ENCODE results near the gene SLC9B2. TPM values are rescaled to one million over a fixed set of nuclear protein-coding genes. Genes with fewer than 3 reads are reported as not detected.

Gene SLC9B2
- total and polyA plus RNA-seq, 10 of the 15 experiments (the other 5 are each of a cell fraction or from before 2014, with no cell fraction given) = 8.9 to 32.5 (median 25.3) TPM

- ATAC-seq = no peak
- Histone ChIP-seq H3K4me3 (no peak overlapping the region), H4K20me1 (ENCODE audit: control insufficient read depth, insufficient read depth) (no peaks in the 10 kb centered on the region), H3K27ac (ENCODE audit: control insufficient read depth, insufficient read depth) (no peak overlapping the region), H3K4me1 (ENCODE audit: control insufficient read depth, insufficient read depth, low read length) (peaks cover 4% of the 10 kb centered on the region; the same call in 1 of the 2 replicates), H3K9me3 (replicated peaks; ENCODE audit: control insufficient read depth, insufficient read depth, low read length) (no peaks in the 10 kb centered on the region), H3K79me2 (ENCODE audit: control insufficient read depth, insufficient read depth, low read length) (peaks cover 2% of the 10 kb centered on the region), H3K36me3 (ENCODE audit: control insufficient read depth in 2 of 2, insufficient read depth in 2 of 2, low read length in 1 of 2) (no peaks in the 10 kb centered on the region; a peak in 1 of 4 replicates), H3K9ac (ENCODE audit: control insufficient read depth, insufficient read depth, low read length) (no peak overlapping the region), H3K27me3 (replicated peaks in 1 of 2; ENCODE audit: control insufficient read depth in 2 of 2, insufficient read depth in 2 of 2, low read length in 1 of 2) (no peaks in the 10 kb centered on the region), H2AFZ (ENCODE audit: control insufficient read depth, low read depth, low read length) (no peak overlapping the region), H3K4me2 (ENCODE audit: control insufficient read depth, insufficient read depth) (no peak overlapping the region)
- FAIRE-seq = no peak
- RAD21 ChIA-PET (ENCODE audit: unreplicated experiment) = interaction anchor here (1.3 to 3.6 kb wide), 6 partner anchors 9 to 671 kb away, joined by 3 to 13 read pairs (median 6); partner anchors contain the start of gene UBE2D3
- POLR2A ChIA-PET = no interaction called here
- intact Hi-C loops (cut with micrococcal nuclease; ENCODE audit: unreplicated experiment) (no loop called here), in situ Hi-C loops (cut with MboI) (no loop called here)
- 70% methylated on average over 5 of the region's 5 CpGs for WGBS (ENCODE audit: insufficient coverage, insufficient replicate concordance, low lambda C conversion rate, missing lambda C conversion rate)
- SMC1A ChIA-PET (ENCODE audit: uncharacterized antibody, unreplicated experiment) = interaction anchor here (0.5 to 4.7 kb wide), 13 partner anchors 9 to 482 kb away, joined by 3 to 16 read pairs (median 3); no protein-coding TSS in a partner anchor
- DNase-seq (ENCODE audit: low read depth, low spot score) = no peak
- BruUV-seq (replicated peaks) = no TSS peak
- CTCF ChIA-PET = interaction anchor here (0.6 to 6.8 kb wide), 17 partner anchors 10 to 685 kb away, joined by 3 to 63 read pairs (median 5); no protein-coding TSS in a partner anchor
- TF ChIP-seq, protein P1, sequence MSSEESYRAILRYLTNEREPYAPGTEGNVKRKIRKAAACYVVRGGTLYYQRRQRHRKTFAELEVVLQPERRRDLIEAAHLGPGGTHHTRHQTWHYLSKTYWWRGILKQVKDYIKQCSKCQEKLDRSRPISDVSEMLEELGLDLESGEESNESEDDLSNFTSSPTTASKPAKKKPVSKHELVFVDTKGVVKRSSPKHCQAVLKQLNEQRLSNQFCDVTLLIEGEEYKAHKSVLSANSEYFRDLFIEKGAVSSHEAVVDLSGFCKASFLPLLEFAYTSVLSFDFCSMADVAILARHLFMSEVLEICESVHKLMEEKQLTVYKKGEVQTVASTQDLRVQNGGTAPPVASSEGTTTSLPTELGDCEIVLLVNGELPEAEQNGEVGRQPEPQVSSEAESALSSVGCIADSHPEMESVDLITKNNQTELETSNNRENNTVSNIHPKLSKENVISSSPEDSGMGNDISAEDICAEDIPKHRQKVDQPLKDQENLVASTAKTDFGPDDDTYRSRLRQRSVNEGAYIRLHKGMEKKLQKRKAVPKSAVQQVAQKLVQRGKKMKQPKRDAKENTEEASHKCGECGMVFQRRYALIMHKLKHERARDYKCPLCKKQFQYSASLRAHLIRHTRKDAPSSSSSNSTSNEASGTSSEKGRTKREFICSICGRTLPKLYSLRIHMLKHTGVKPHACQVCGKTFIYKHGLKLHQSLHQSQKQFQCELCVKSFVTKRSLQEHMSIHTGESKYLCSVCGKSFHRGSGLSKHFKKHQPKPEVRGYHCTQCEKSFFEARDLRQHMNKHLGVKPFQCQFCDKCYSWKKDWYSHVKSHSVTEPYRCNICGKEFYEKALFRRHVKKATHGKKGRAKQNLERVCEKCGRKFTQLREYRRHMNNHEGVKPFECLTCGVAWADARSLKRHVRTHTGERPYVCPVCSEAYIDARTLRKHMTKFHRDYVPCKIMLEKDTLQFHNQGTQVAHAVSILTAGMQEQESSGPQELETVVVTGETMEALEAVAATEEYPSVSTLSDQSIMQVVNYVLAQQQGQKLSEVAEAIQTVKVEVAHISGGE (CRISPR knock-in tag; IDR thresholded peaks at IDR 0.05) = no peak
- TF ChIP-seq, protein P2, sequence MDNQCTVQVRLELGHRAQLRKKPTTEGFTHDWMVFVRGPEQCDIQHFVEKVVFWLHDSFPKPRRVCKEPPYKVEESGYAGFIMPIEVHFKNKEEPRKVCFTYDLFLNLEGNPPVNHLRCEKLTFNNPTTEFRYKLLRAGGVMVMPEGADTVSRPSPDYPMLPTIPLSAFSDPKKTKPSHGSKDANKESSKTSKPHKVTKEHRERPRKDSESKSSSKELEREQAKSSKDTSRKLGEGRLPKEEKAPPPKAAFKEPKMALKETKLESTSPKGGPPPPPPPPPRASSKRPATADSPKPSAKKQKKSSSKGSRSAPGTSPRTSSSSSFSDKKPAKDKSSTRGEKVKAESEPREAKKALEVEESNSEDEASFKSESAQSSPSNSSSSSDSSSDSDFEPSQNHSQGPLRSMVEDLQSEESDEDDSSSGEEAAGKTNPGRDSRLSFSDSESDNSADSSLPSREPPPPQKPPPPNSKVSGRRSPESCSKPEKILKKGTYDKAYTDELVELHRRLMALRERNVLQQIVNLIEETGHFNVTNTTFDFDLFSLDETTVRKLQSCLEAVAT (IDR thresholded peaks at IDR 0.05) = no peak
- TF ChIP-seq, protein P3, sequence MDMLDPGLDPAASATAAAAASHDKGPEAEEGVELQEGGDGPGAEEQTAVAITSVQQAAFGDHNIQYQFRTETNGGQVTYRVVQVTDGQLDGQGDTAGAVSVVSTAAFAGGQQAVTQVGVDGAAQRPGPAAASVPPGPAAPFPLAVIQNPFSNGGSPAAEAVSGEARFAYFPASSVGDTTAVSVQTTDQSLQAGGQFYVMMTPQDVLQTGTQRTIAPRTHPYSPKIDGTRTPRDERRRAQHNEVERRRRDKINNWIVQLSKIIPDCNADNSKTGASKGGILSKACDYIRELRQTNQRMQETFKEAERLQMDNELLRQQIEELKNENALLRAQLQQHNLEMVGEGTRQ (IDR thresholded peaks at IDR 0.05; ENCODE audit: borderline replicate concordance, low read depth, low read length) = no peak
- TF ChIP-seq, protein P4, sequence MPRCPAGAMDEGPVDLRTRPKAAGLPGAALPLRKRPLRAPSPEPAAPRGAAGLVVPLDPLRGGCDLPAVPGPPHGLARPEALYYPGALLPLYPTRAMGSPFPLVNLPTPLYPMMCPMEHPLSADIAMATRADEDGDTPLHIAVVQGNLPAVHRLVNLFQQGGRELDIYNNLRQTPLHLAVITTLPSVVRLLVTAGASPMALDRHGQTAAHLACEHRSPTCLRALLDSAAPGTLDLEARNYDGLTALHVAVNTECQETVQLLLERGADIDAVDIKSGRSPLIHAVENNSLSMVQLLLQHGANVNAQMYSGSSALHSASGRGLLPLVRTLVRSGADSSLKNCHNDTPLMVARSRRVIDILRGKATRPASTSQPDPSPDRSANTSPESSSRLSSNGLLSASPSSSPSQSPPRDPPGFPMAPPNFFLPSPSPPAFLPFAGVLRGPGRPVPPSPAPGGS (IDR thresholded peaks at IDR 0.05; ENCODE audit: borderline replicate concordance, insufficient read depth, low read depth, low read length, poor library complexity, severe bottlenecking) = no peak
- TF ChIP-seq GATAD2B (conservative IDR thresholded peaks at IDR 0.05; ENCODE audit: low read depth) (no peak), ZBED1 (IDR thresholded peaks at IDR 0.05; ENCODE audit: borderline replicate concordance) (no peak), ELK1 (IDR thresholded peaks at IDR 0.05; ENCODE audit: low read depth, low read length) (no peak), NFYA (IDR thresholded peaks at IDR 0.05; ENCODE audit: borderline replicate concordance, low read depth, low read length) (no peak), MEF2B (IDR thresholded peaks at IDR 0.05; ENCODE audit: partially characterized antibody, poor library complexity, severe bottlenecking) (no peak)
- TF ChIP-seq, protein P5, sequence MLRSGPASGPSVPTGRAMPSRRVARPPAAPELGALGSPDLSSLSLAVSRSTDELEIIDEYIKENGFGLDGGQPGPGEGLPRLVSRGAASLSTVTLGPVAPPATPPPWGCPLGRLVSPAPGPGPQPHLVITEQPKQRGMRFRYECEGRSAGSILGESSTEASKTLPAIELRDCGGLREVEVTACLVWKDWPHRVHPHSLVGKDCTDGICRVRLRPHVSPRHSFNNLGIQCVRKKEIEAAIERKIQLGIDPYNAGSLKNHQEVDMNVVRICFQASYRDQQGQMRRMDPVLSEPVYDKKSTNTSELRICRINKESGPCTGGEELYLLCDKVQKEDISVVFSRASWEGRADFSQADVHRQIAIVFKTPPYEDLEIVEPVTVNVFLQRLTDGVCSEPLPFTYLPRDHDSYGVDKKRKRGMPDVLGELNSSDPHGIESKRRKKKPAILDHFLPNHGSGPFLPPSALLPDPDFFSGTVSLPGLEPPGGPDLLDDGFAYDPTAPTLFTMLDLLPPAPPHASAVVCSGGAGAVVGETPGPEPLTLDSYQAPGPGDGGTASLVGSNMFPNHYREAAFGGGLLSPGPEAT (IDR thresholded peaks at IDR 0.05; ENCODE audit: low read depth) = no peak
These were observed 24.1 kb upstream of the SLC9B2 start for GRCh38 chr4:103100691-103101090.
